Measurements from ENCODE around the gene L3MBTL3. TPM values are rescaled to one million over a fixed set of nuclear protein-coding genes. Genes with fewer than 3 reads are reported as not detected.

L3MBTL3 gene
- total RNA-seq, 2 donors from 2014 or later: 36.6 to 45.2 TPM

GRCh38 chr6:130069485-130069884 is 51.1 kb downstream of the L3MBTL3 start:
- Mint-ChIP-seq H3K27me3 (no peaks in the 10 kb centered on the region), H3K4me3 (no peak overlapping the region), H3K27ac (peak overlapping the region; percentile 81), H3K36me3 (ENCODE audit: low read depth) (peaks cover 5% of the 10 kb centered on the region), H3K4me1 (peaks cover 25% of the 10 kb centered on the region)
- no peaks in the 10 kb centered on the region for H3K9me3 ChIP-seq (ENCODE audit: control insufficient read depth, low read length, poor library complexity, severe bottlenecking)
- ATAC-seq (no peak), DNase-seq (no peak)

- peaks cover 28% of the 10 kb centered on the region for H3K4me1 Mint-ChIP-seq
- DNase-seq (no peak), ATAC-seq (peak; percentile 50)
- H3K27me3 Mint-ChIP-seq: no peaks in the 10 kb centered on the region
- H3K27ac Mint-ChIP-seq: peak overlapping the region; percentile 81
- no peaks in the 10 kb centered on the region for H3K9me3 ChIP-seq (ENCODE audit: control insufficient read depth, low read length, poor library complexity, severe bottlenecking)
- peak overlapping the region; percentile 41 for H3K4me3 Mint-ChIP-seq
- H3K36me3 Mint-ChIP-seq (ENCODE audit: low read depth): peaks cover 7% of the 10 kb centered on the region
Measured at GRCh38 chr6:130070326-130070725, 51.9 kb downstream of the L3MBTL3 start.

- H3K36me3 Mint-ChIP-seq (ENCODE audit: low read depth): peaks cover 7% of the 10 kb centered on the region
- ATAC-seq: peak; percentile 50
- H3K27me3 Mint-ChIP-seq: no peaks in the 10 kb centered on the region
Measured at GRCh38 chr6:130070792-130071191, 52.4 kb downstream of the L3MBTL3 start.

GRCh38 chr6:130075879-130076460 is 57.6 kb downstream of the L3MBTL3 start:
- H3K9me3 ChIP-seq (ENCODE audit: control insufficient read depth, low read length, poor library complexity, severe bottlenecking): no peaks in the 10 kb centered on the region
- ATAC-seq (no peak), DNase-seq (no peak)
- Mint-ChIP-seq H3K4me3 (no peak overlapping the region), H3K27ac (peak overlapping the region; percentile 73), H3K36me3 (ENCODE audit: low read depth) (peaks cover 16% of the 10 kb centered on the region), H3K4me1 (peaks cover 23% of the 10 kb centered on the region), H3K27me3 (no peaks in the 10 kb centered on the region)

More at GRCh38 chr6:130070792-130071191, 52.4 kb downstream of the L3MBTL3 start:
- Mint-ChIP-seq H3K27ac (peak overlapping the region; percentile 81), H3K4me1 (peaks cover 33% of the 10 kb centered on the region), H3K4me3 (peak overlapping the region; percentile 45)
- DNase-seq: no peak
- no peaks in the 10 kb centered on the region for H3K9me3 ChIP-seq (ENCODE audit: control insufficient read depth, low read length, poor library complexity, severe bottlenecking)

- no peaks in the 10 kb centered on the region for H3K27me3 Mint-ChIP-seq
- no peaks in the 10 kb centered on the region for H3K9me3 ChIP-seq (ENCODE audit: control insufficient read depth, low read length, poor library complexity, severe bottlenecking)
- H3K4me1 Mint-ChIP-seq: peaks cover 23% of the 10 kb centered on the region
- DNase-seq (no peak), ATAC-seq (no peak)
- H3K27ac Mint-ChIP-seq: peak overlapping the region; percentile 73
- no peak overlapping the region for H3K4me3 Mint-ChIP-seq
- peaks cover 16% of the 10 kb centered on the region for H3K36me3 Mint-ChIP-seq (ENCODE audit: low read depth)
Measured at GRCh38 chr6:130076512-130076911, 58.1 kb downstream of the L3MBTL3 start.

- Mint-ChIP-seq H3K27ac (no peak overlapping the region), H3K36me3 (ENCODE audit: low read depth) (peaks cover 13% of the 10 kb centered on the region), H3K27me3 (no peaks in the 10 kb centered on the region), H3K4me1 (peaks cover 11% of the 10 kb centered on the region), H3K4me3 (no peak overlapping the region)
- DNase-seq: no peak
- ATAC-seq: no peak
- no peaks in the 10 kb centered on the region for H3K9me3 ChIP-seq (ENCODE audit: control insufficient read depth, low read length, poor library complexity, severe bottlenecking)
Measured at GRCh38 chr6:130090796-130091195, 72.4 kb downstream of the L3MBTL3 start.

- H3K27me3 Mint-ChIP-seq: no peaks in the 10 kb centered on the region
- peaks cover 9% of the 10 kb centered on the region for H3K4me1 Mint-ChIP-seq
- peak overlapping the region; percentile 14 for H3K27ac Mint-ChIP-seq
- H3K36me3 Mint-ChIP-seq (ENCODE audit: low read depth): peaks cover 17% of the 10 kb centered on the region
- no peaks in the 10 kb centered on the region for H3K9me3 ChIP-seq (ENCODE audit: control insufficient read depth, low read length, poor library complexity, severe bottlenecking)
- no peak overlapping the region for H3K4me3 Mint-ChIP-seq
- ATAC-seq: no peak
- DNase-seq: no peak
Measured at GRCh38 chr6:130093546-130093945, 75.2 kb downstream of the L3MBTL3 start.

- Mint-ChIP-seq H3K27me3 (no peaks in the 10 kb centered on the region), H3K36me3 (ENCODE audit: low read depth) (peaks cover 15% of the 10 kb centered on the region), H3K4me1 (peaks cover 11% of the 10 kb centered on the region), H3K27ac (no peak overlapping the region), H3K4me3 (no peak overlapping the region)
- H3K9me3 ChIP-seq (ENCODE audit: control insufficient read depth, low read length, poor library complexity, severe bottlenecking): no peaks in the 10 kb centered on the region
- no peak for ATAC-seq
- DNase-seq: no peak
Measured at GRCh38 chr6:130098317-130098716, 79.9 kb downstream of the L3MBTL3 start.

GRCh38 chr6:130099119-130099518 is 80.7 kb downstream of the L3MBTL3 start:
- Mint-ChIP-seq H3K4me3 (no peak overlapping the region), H3K36me3 (ENCODE audit: low read depth) (peaks cover 14% of the 10 kb centered on the region), H3K27ac (no peak overlapping the region), H3K27me3 (no peaks in the 10 kb centered on the region), H3K4me1 (peaks cover 7% of the 10 kb centered on the region)
- no peak for DNase-seq
- ATAC-seq: no peak
- no peaks in the 10 kb centered on the region for H3K9me3 ChIP-seq (ENCODE audit: control insufficient read depth, low read length, poor library complexity, severe bottlenecking)

GRCh38 chr6:130105996-130106704 is 87.8 kb downstream of the L3MBTL3 start:
- Mint-ChIP-seq H3K27ac (no peak overlapping the region), H3K4me3 (no peak overlapping the region), H3K27me3 (no peaks in the 10 kb centered on the region), H3K4me1 (peaks cover 10% of the 10 kb centered on the region), H3K36me3 (ENCODE audit: low read depth) (peaks cover 14% of the 10 kb centered on the region)
- ATAC-seq (no peak), DNase-seq (no peak)
- H3K9me3 ChIP-seq (ENCODE audit: control insufficient read depth, low read length, poor library complexity, severe bottlenecking): no peaks in the 10 kb centered on the region

GRCh38 chr6:130107710-130108109 is 89.3 kb downstream of the L3MBTL3 start:
- Mint-ChIP-seq H3K36me3 (ENCODE audit: low read depth) (peaks cover 12% of the 10 kb centered on the region), H3K4me1 (peaks cover 12% of the 10 kb centered on the region), H3K27ac (no peak overlapping the region), H3K27me3 (no peaks in the 10 kb centered on the region), H3K4me3 (no peak overlapping the region)
- ATAC-seq: no peak
- H3K9me3 ChIP-seq (ENCODE audit: control insufficient read depth, low read length, poor library complexity, severe bottlenecking): no peaks in the 10 kb centered on the region
- no peak for DNase-seq

- peak overlapping the region; percentile 57 for H3K27ac Mint-ChIP-seq
- H3K27me3 Mint-ChIP-seq: no peaks in the 10 kb centered on the region
- DNase-seq: no peak
- ATAC-seq: no peak
- H3K4me3 Mint-ChIP-seq: no peak overlapping the region
- peaks cover 12% of the 10 kb centered on the region for H3K4me1 Mint-ChIP-seq
- no peaks in the 10 kb centered on the region for H3K9me3 ChIP-seq (ENCODE audit: control insufficient read depth, low read length, poor library complexity, severe bottlenecking)
- H3K36me3 Mint-ChIP-seq (ENCODE audit: low read depth): peaks cover 11% of the 10 kb centered on the region
Measured at GRCh38 chr6:130111031-130111430, 92.7 kb downstream of the L3MBTL3 start.

- no peak for ATAC-seq
- Mint-ChIP-seq H3K27ac (no peak overlapping the region), H3K4me3 (no peak overlapping the region), H3K27me3 (no peaks in the 10 kb centered on the region), H3K36me3 (ENCODE audit: low read depth) (peaks cover 7% of the 10 kb centered on the region), H3K4me1 (peaks cover 7% of the 10 kb centered on the region)
- no peaks in the 10 kb centered on the region for H3K9me3 ChIP-seq (ENCODE audit: control insufficient read depth, low read length, poor library complexity, severe bottlenecking)
- DNase-seq: no peak
Measured at GRCh38 chr6:130113201-130113710, 94.9 kb downstream of the L3MBTL3 start.

GRCh38 chr6:130115036-130115435 is 96.7 kb downstream of the L3MBTL3 start:
- H3K9me3 ChIP-seq (ENCODE audit: control insufficient read depth, low read length, poor library complexity, severe bottlenecking): no peaks in the 10 kb centered on the region
- ATAC-seq (peak; percentile 40), DNase-seq (no peak)
- Mint-ChIP-seq H3K36me3 (ENCODE audit: low read depth) (peaks cover 5% of the 10 kb centered on the region), H3K4me3 (no peak overlapping the region), H3K27me3 (no peaks in the 10 kb centered on the region), H3K4me1 (peaks cover 9% of the 10 kb centered on the region), H3K27ac (no peak overlapping the region)

Data from T-helper 17 cell (primary cell).